Loucy (cell line): ENCODE data around the gene PKM.

ENCODE experiments used
- H2AFZ ChIP-seq: fragments of 200-600 bp; sonication (generic); 2 replicates; pipeline ENCODE4 v1.6.0; 2016; ENCODE audit warnings: antibody characterized with exemption, mild to moderate bottlenecking, low read length, moderate library complexity
- H3F3A ChIP-seq: fragments of 200-600 bp; 2 replicates; pipeline ENCODE4 v1.6.0; 2016; ENCODE audit warnings: antibody characterized with exemption, low read depth, mild to moderate bottlenecking
- H3K27me3 ChIP-seq: fragments of 200-600 bp; sonication (generic); 2 replicates; pipeline ENCODE4 v1.6.1; 2014; ENCODE audit warnings: low read length, mild to moderate bottlenecking; ENCODE audit not compliant: insufficient read depth, poor library complexity, severe bottlenecking
- H3K36me3 ChIP-seq: fragments of 200-600 bp; sonication (generic); 2 replicates; pipeline ENCODE4 v1.6.1; 2016; ENCODE audit warnings: low read length; ENCODE audit not compliant: insufficient read depth
- H3K4me1 ChIP-seq: fragments of 200-600 bp; sonication (generic); 2 replicates; pipeline ENCODE4 v1.5.1; 2014; ENCODE audit warnings: low read length, mild to moderate bottlenecking; ENCODE audit not compliant: insufficient read depth, poor library complexity, severe bottlenecking
- H3K4me2 ChIP-seq: fragments of 200-600 bp; sonication (generic); 2 replicates; pipeline ENCODE4 v1.6.0; 2014; ENCODE audit warnings: antibody characterized with exemption, low read length, low read depth, mild to moderate bottlenecking; ENCODE audit not compliant: poor library complexity, severe bottlenecking
- H3K4me3 ChIP-seq: fragments of 200-600 bp; sonication (generic); 2 replicates; pipeline ENCODE4 v1.5.1; 2014; ENCODE audit warnings: low read length, mild to moderate bottlenecking, mixed read lengths; ENCODE audit not compliant: poor library complexity, severe bottlenecking
- H3K79me2 ChIP-seq: fragments of 200-600 bp; sonication (generic); 2 replicates; pipeline ENCODE4 v1.6.1; 2014; ENCODE audit warnings: low read length; ENCODE audit not compliant: insufficient read depth
- H3K9ac ChIP-seq: fragments of 200-600 bp; sonication (generic); 2 replicates; pipeline ENCODE4 v1.6.0; 2014; ENCODE audit warnings: mild to moderate bottlenecking, low read depth, low read length, moderate library complexity; ENCODE audit not compliant: poor library complexity, severe bottlenecking
- H3K9me2 ChIP-seq: fragments of 200-600 bp; sonication (generic); replicated peaks from 2 replicates; pipeline ENCODE4 v1.6.1; 2016; ENCODE audit warnings: low read depth, low read length, mixed read lengths
- H3K9me3 ChIP-seq: fragments of 200-600 bp; sonication (generic); 2 replicates; pipeline ENCODE4 v1.6.1; 2014; ENCODE audit warnings: mild to moderate bottlenecking, antibody characterized with exemption, low read length, low read depth; ENCODE audit not compliant: insufficient read depth
- H4K20me1 ChIP-seq: fragments of 200-600 bp; sonication (generic); 2 replicates; pipeline ENCODE4 v1.6.0; 2014; ENCODE audit warnings: antibody characterized with exemption, low read length, mild to moderate bottlenecking; ENCODE audit not compliant: insufficient read depth, poor library complexity, severe bottlenecking
- EZH2phosphoT487 ChIP-seq: fragments of 200-600 bp; IDR thresholded peaks from 2 replicates; pipeline ENCODE4 v1.6.1; 2018; ENCODE audit warnings: antibody characterized with exemption, mild to moderate bottlenecking, moderate library complexity, borderline replicate concordance
- TF ChIP-seq, protein P1 (sequence below): fragments of 200-600 bp; sonication (generic); conservative IDR thresholded peaks from 2 replicates; pipeline ENCODE4 v1.5.1; 2014; ENCODE audit warnings: mild to moderate bottlenecking, antibody characterized with exemption, low read length

The PKM gene

DNA sequence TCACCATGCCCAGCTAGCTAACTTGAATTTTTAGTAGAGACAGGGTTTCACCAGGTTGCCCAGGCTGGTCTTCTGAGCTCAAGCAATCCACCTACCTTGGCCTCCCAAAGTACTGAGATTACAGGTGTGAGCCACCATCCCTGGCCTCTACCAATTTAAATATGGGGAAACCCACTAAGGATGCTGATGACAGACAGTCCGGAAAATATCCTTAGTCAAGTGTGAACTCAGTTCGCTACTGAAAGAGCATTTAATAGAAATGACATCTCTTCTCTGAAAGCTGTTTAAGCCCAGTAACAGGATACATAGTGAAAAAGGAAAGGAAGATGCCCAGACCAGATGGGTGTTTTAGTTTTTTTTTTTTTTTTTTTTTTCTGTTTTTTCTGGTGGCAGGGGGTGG is 25.7 kb downstream of the PKM start:
- no peak for TF ChIP-seq EZH2phosphoT487
- TF ChIP-seq, protein P1, sequence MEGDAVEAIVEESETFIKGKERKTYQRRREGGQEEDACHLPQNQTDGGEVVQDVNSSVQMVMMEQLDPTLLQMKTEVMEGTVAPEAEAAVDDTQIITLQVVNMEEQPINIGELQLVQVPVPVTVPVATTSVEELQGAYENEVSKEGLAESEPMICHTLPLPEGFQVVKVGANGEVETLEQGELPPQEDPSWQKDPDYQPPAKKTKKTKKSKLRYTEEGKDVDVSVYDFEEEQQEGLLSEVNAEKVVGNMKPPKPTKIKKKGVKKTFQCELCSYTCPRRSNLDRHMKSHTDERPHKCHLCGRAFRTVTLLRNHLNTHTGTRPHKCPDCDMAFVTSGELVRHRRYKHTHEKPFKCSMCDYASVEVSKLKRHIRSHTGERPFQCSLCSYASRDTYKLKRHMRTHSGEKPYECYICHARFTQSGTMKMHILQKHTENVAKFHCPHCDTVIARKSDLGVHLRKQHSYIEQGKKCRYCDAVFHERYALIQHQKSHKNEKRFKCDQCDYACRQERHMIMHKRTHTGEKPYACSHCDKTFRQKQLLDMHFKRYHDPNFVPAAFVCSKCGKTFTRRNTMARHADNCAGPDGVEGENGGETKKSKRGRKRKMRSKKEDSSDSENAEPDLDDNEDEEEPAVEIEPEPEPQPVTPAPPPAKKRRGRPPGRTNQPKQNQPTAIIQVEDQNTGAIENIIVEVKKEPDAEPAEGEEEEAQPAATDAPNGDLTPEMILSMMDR: no peak
- Histone ChIP-seq H3K4me1 (peaks cover 10% of the 10 kb centered on the region), H2AFZ (no peak overlapping the region), H3K27me3 (no peaks in the 10 kb centered on the region), H3K36me3 (peaks cover 98% of the 10 kb centered on the region), H3K4me3 (no peak overlapping the region), H3K9me2 (no peaks in the 10 kb centered on the region), H3K79me2 (peaks cover 31% of the 10 kb centered on the region; the same call in 1 of the 2 replicates), H3F3A (no peaks in the 10 kb centered on the region; the same call in none of the 2 replicates), H3K4me2 (no peak overlapping the region), H3K9me3 (no peaks in the 10 kb centered on the region), H3K9ac (no peak overlapping the region), H4K20me1 (peaks cover 81% of the 10 kb centered on the region)

DNA sequence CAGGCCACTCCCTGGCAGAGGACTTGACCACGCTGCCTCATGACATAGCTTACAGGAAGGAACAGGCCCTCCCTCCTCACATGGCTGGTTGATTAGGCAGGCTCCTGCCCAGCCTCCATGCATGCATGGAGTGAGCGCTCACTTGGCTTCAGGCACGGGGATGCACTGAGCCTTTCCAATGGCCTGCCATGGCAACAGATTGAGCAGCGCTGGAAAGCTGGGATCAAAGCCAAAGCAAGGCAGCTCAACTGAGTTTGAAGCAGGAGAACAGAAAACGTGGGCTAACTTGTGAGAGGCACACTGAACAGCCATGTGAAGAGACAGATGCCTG is 27.5 kb downstream of the PKM start:
- H3F3A ChIP-seq: no peaks in the 10 kb centered on the region; the same call in none of the 2 replicates
- peaks cover 82% of the 10 kb centered on the region for H4K20me1 ChIP-seq
- peaks cover 100% of the 10 kb centered on the region for H3K36me3 ChIP-seq
- H3K9me2 ChIP-seq: no peaks in the 10 kb centered on the region
- H3K9me3 ChIP-seq: no peaks in the 10 kb centered on the region
- no peak overlapping the region for H3K4me2 ChIP-seq
- H3K4me1 ChIP-seq: peaks cover 10% of the 10 kb centered on the region
- no peak overlapping the region for H3K9ac ChIP-seq
- no peak overlapping the region for H2AFZ ChIP-seq
- H3K4me3 ChIP-seq: no peak overlapping the region
- peaks cover 22% of the 10 kb centered on the region; the same call in 1 of the 2 replicates for H3K79me2 ChIP-seq
- H3K27me3 ChIP-seq: no peaks in the 10 kb centered on the region
- no peak for TF ChIP-seq EZH2phosphoT487
- TF ChIP-seq, protein P1: no peak

DNA sequence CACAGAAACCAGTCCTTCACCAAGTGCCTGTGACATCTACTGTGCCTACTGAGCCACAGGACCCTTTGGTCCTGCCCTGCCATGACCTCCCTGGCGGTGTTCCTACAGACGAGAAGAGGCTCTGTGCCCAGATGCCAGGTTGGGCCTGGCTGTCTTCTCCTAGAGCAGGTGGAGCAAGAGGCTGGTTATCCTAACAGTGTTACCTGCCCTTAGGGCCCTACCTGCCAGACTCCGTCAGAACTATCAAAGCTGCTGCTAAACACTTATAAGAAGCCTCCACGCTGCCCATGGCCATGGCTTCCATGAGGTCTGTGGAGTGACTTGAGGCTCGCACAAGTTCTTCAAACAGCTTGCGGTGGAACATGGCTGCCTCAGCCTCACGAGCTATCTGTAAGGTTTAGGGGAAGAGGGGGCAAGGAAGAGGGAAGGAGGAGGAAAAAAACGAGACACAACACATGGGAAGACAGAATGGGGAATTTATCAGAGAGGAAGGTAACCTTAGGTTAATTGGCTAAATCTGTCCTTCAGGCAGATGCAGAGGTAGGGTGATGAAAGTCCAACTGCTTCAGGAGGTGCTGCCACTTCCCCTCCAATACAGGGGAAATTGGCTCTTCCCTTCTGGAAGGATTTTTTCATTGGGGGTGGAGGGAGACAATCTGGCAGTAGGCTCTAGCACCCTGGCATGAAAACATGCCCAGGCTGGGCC is 28.0 kb downstream of the PKM start:
- Histone ChIP-seq H3F3A (no peaks in the 10 kb centered on the region; the same call in none of the 2 replicates), H3K36me3 (peaks cover 100% of the 10 kb centered on the region), H3K9ac (no peak overlapping the region)

More for the DNA sequence above, 28.0 kb downstream of the PKM start:
- TF ChIP-seq EZH2phosphoT487: no peak
- TF ChIP-seq, protein P1: no peak
- Histone ChIP-seq H3K79me2 (peaks cover 22% of the 10 kb centered on the region; the same call in 1 of the 2 replicates), H3K4me1 (peaks cover 10% of the 10 kb centered on the region), H3K9me3 (no peaks in the 10 kb centered on the region), H2AFZ (no peak overlapping the region), H3K4me2 (no peak overlapping the region), H4K20me1 (peaks cover 77% of the 10 kb centered on the region), H3K4me3 (no peak overlapping the region), H3K27me3 (no peaks in the 10 kb centered on the region), H3K9me2 (no peaks in the 10 kb centered on the region)
